H1 (cell line): Measurements from ENCODE around the gene SHC3. TPM values are rescaled to one million over a fixed set of nuclear protein-coding genes. Genes with fewer than 3 reads are reported as not detected.

ENCODE experiments used
- CTCF ChIA-PET: fragments of 300-600 bp; sonication (Branson Sonifier 250); formaldehyde crosslinking; loops from one replicate; lab custom pipeline; 2021; ENCODE audit not compliant: partially characterized antibody; lab: Charles Lee
- POLR2A ChIA-PET: fragments of 300-600 bp; sonication (Branson Sonifier 250); formaldehyde crosslinking; loops from one replicate; lab custom pipeline; 2021; ENCODE audit warnings: inconsistent platforms; ENCODE audit not compliant: partially characterized antibody; lab: Charles Lee
- DNase-seq, 2 experiments: peaks; one replicate each; pipeline versions ENCODE4 v3.0.0 to v3.0.0-alpha.2; 2010 to 2022; ENCODE audit warnings: low spot score in 2 of 2, low read depth in 1 of 2, mixed read lengths in 1 of 2
- FAIRE-seq: peaks from 2 replicates; lab custom pipeline; 2011; peaks lifted over from hg19 to GRCh38; lab: Jason Lieb, UNC
- H2AFZ ChIP-seq: 2 replicates; pipeline ENCODE4 v1.8.1; 2012; ENCODE audit warnings: low read length, inconsistent platforms
- H2AK5ac ChIP-seq: 2 replicates; pipeline ENCODE4 v1.6.1; 2013; ENCODE audit warnings: low read depth, low read length
- H2BK120ac ChIP-seq: replicated peaks from 2 replicates; pipeline ENCODE3; 2013; ENCODE audit warnings: low read depth, low read length, inconsistent platforms
- H2BK12ac ChIP-seq: 2 replicates; pipeline ENCODE4 v1.6.1; 2013; ENCODE audit warnings: low read depth, low read length
- H2BK15ac ChIP-seq: 2 replicates; pipeline ENCODE4 v1.6.1; 2013; ENCODE audit warnings: low read length
- H2BK20ac ChIP-seq: 2 replicates; pipeline ENCODE4 v1.6.1; 2013; ENCODE audit warnings: low read length
- H2BK5ac ChIP-seq: 2 replicates; pipeline ENCODE4 v1.6.1; 2013; ENCODE audit warnings: low read depth, low read length
- H3K14ac ChIP-seq: 2 replicates; pipeline ENCODE4 v1.6.1; 2013; ENCODE audit warnings: inconsistent platforms; ENCODE audit not compliant: insufficient read length
- H3K18ac ChIP-seq: 2 replicates; pipeline ENCODE4 v1.6.1; 2013; ENCODE audit warnings: low read length; ENCODE audit errors: extremely low read depth
- H3K23ac ChIP-seq: 2 replicates; pipeline ENCODE4 v1.6.1; 2013; ENCODE audit warnings: inconsistent platforms; ENCODE audit not compliant: insufficient read length
- H3K23me2 ChIP-seq: 2 replicates; pipeline ENCODE4 v1.6.1; 2013; ENCODE audit warnings: low read depth, low read length
- H3K27ac ChIP-seq: 2 replicates; pipeline ENCODE4 v1.6.1; 2011; ENCODE audit warnings: low read depth, low read length, inconsistent platforms
- H3K27me3 ChIP-seq, 4 experiments: replicated peaks in 1 of 4; 1 replicate in 1 of 4; 2 replicates in 3 of 4; pipeline versions ENCODE4 v1.6.1 to v1.8.1; 2011 to 2013; ENCODE audit warnings: low read length in 3 of 4, mild to moderate bottlenecking in 3 of 4, inconsistent platforms in 2 of 4, mixed read lengths in 2 of 4, moderate library complexity in 1 of 4; ENCODE audit not compliant: control insufficient read depth in 3 of 4, insufficient read depth in 3 of 4; ENCODE audit errors: extremely low read depth in 1 of 4
- H3K36me3 ChIP-seq, 4 experiments: 2 replicates each; pipeline versions ENCODE4 v1.6.1 to v1.8.1; 2011 to 2013; ENCODE audit warnings: mild to moderate bottlenecking in 4 of 4, low read length in 3 of 4, moderate library complexity in 2 of 4, control low read depth in 1 of 4, inconsistent platforms in 1 of 4; ENCODE audit not compliant: insufficient read depth in 4 of 4, control insufficient read depth in 2 of 4
- H3K4ac ChIP-seq: replicated peaks from 2 replicates; pipeline ENCODE3; 2013; ENCODE audit warnings: low read length, low read depth, mixed read lengths, inconsistent platforms; ENCODE audit not compliant: insufficient read length
- H3K4me1 ChIP-seq, 4 experiments: replicated peaks in 1 of 4; 1 replicate in 1 of 4; 2 replicates in 3 of 4; pipeline versions ENCODE4 v1.6.1 to v1.8.1; 2011 to 2013; ENCODE audit warnings: low read length in 3 of 4, inconsistent platforms in 2 of 4, mixed read lengths in 1 of 4; ENCODE audit not compliant: insufficient read depth in 4 of 4, control insufficient read depth in 3 of 4
- H3K4me2 ChIP-seq, 2 experiments: 2 replicates each; pipeline versions ENCODE4 v1.6.1 to v1.8.1; 2011 to 2013; ENCODE audit warnings: low read depth in 2 of 2, low read length in 2 of 2, control low read depth in 1 of 2, inconsistent platforms in 1 of 2, mild to moderate bottlenecking in 1 of 2; ENCODE audit not compliant: insufficient read depth in 1 of 2
- H3K4me3 ChIP-seq, 4 experiments: fragments of 200-600, 300-600 bp in 1 of 4; sonication (generic), shearing (Covaris generic), sonication (Bioruptor Twin) in 1 of 4; 2 replicates each; pipeline versions ENCODE4 v1.5.1 to v1.8.1; 2011 to 2016; ENCODE audit warnings: low read length in 4 of 4, low read depth in 3 of 4, control low read depth in 2 of 4, inconsistent platforms in 2 of 4, mild to moderate bottlenecking in 2 of 4, mixed read lengths in 1 of 4, moderate library complexity in 1 of 4; ENCODE audit not compliant: insufficient read depth in 2 of 4; ENCODE audit errors: extremely low read depth in 1 of 4
- H3K56ac ChIP-seq: replicated peaks from 2 replicates; pipeline ENCODE3; 2013; ENCODE audit warnings: low read depth, mild to moderate bottlenecking, mixed read lengths, low read length, inconsistent platforms; ENCODE audit not compliant: insufficient read length
- H3K79me1 ChIP-seq: 2 replicates; pipeline ENCODE4 v1.6.1; 2013; ENCODE audit warnings: low read depth, low read length, control low read depth
- H3K79me2 ChIP-seq, 2 experiments: 2 replicates each; pipeline versions ENCODE4 v1.6.1 to v1.8.1; 2012 to 2013; ENCODE audit warnings: low read length in 2 of 2, mild to moderate bottlenecking in 2 of 2, inconsistent platforms in 1 of 2; ENCODE audit not compliant: insufficient read depth in 2 of 2, control insufficient read depth in 1 of 2
- H3K9ac ChIP-seq, 4 experiments: replicated peaks in 1 of 4; 1 replicate in 1 of 4; 2 replicates in 3 of 4; pipeline versions ENCODE4 v1.6.1 to v1.8.1; 2011 to 2013; ENCODE audit warnings: low read depth in 3 of 4, low read length in 3 of 4, control low read depth in 2 of 4, mild to moderate bottlenecking in 2 of 4, moderate library complexity in 2 of 4, inconsistent platforms in 1 of 4; ENCODE audit errors: extremely low read depth in 1 of 4
- H3K9me3 ChIP-seq, 2 experiments: 2 replicates each; pipeline versions ENCODE4 v1.6.1 to v1.8.1; 2012 to 2013; ENCODE audit warnings: mild to moderate bottlenecking in 2 of 2, moderate library complexity in 2 of 2, control low read depth in 1 of 2, inconsistent platforms in 1 of 2, low read depth in 1 of 2, low read length in 1 of 2, mixed read lengths in 1 of 2; ENCODE audit not compliant: insufficient read depth in 2 of 2
- H4K20me1 ChIP-seq, 2 experiments: replicated peaks in 1 of 2; 2 replicates each; pipeline versions ENCODE3 to v1.8.1; 2011 to 2013; ENCODE audit warnings: inconsistent platforms in 2 of 2, low read length in 2 of 2, mild to moderate bottlenecking in 1 of 2; ENCODE audit not compliant: insufficient read depth in 2 of 2, control insufficient read depth in 1 of 2
- H4K5ac ChIP-seq: 2 replicates; pipeline ENCODE4 v1.6.1; 2013; ENCODE audit warnings: low read length, low read depth, mixed read lengths, inconsistent platforms; ENCODE audit not compliant: insufficient read length
- H4K8ac ChIP-seq: 2 replicates; pipeline ENCODE4 v1.8.0; 2013; ENCODE audit warnings: mild to moderate bottlenecking, moderate library complexity, low read length, inconsistent platforms; ENCODE audit not compliant: insufficient read depth; ENCODE audit errors: extremely low read depth
- H4K91ac ChIP-seq: replicated peaks from 2 replicates; pipeline ENCODE3; 2013; ENCODE audit warnings: low read length, mixed read lengths, inconsistent platforms; ENCODE audit not compliant: insufficient read length
- NANOG ChIP-seq: IDR thresholded peaks from 2 replicates; pipeline ENCODE4 v1.6.1; 2011; ENCODE audit warnings: low read length, low read depth, mild to moderate bottlenecking, inconsistent platforms; ENCODE audit not compliant: insufficient read depth, poor library complexity, severe bottlenecking
- POU5F1 ChIP-seq: IDR thresholded peaks from 2 replicates; pipeline ENCODE4 v1.6.1; 2011; ENCODE audit warnings: low read depth, mild to moderate bottlenecking, low read length, moderate library complexity
- SP4 ChIP-seq: IDR thresholded peaks from 2 replicates; pipeline ENCODE4 v1.6.1; 2012; ENCODE audit warnings: low read length, inconsistent platforms
- TCF12 ChIP-seq: IDR thresholded peaks from 2 replicates; pipeline ENCODE4 v1.6.1; 2011; ENCODE audit warnings: low read depth, mild to moderate bottlenecking, low read length
- WGBS, 2 experiments: shearing (Covaris generic) in 1 of 2; methylation state at CpG; one replicate each; pipeline versions ENCODE4 v1.1.6 to v1.1.7; 2013 to 2015; ENCODE audit warnings: low lambda C conversion rate in 2 of 2, mixed read lengths in 2 of 2, inconsistent platforms in 1 of 2, low coverage in 1 of 2, missing lambda C conversion rate in 1 of 2; ENCODE audit not compliant: insufficient replicate concordance in 2 of 2, insufficient coverage in 1 of 2, insufficient read length in 1 of 2; ENCODE audit errors: extremely low coverage in 1 of 2, missing lambda C conversion rate in 1 of 2; 5-methylcytosine and 5-hydroxymethylcytosine counted together
- polyA plus RNA-seq, 7 experiments: library from polyadenylated mRNA; depleted of rRNA in 3 of 7; stranded (reverse) in 5 of 7; unstranded in 2 of 7; fragments of >200 nt in 5 of 7; fragments of 200-250 nt in 2 of 7; gene quantifications; 1 replicate in 5 of 7; 2 replicates in 1 of 7; 4 replicates in 1 of 7; pipeline versions ENCODE4 v1.2.1 to v1.2.3, GENCODE V29; 2011 to 2013; ENCODE audit warnings: missing spikeins in 2 of 7, mixed read lengths in 2 of 7
- total RNA-seq: library from RNA; stranded (reverse); fragmentation: NEBNext Ultra II Directional; extraction: Animal tissue kit (Norgen Biotek cat#: 25700); gene quantifications from 2 replicates; pipeline ENCODE4 v1.2.1, GENCODE V29; 2021

SHC3 gene
- total and polyA plus RNA-seq, 2 of the 8 experiments (the other 6 are each of a cell fraction or from before 2014, with no cell fraction given) = 1.4 to 7.1 TPM

GRCh38 chr9:89154218-89154617, 24.4 kb downstream of the SHC3 start:
- no peak overlapping the region for H2BK20ac ChIP-seq
- no peak overlapping the region for H3K18ac ChIP-seq
- no peaks in the 10 kb centered on the region for H4K20me1 ChIP-seq
- no peak overlapping the region for H3K14ac ChIP-seq
- H4K91ac ChIP-seq = no peak overlapping the region
- H3K4me3 ChIP-seq = no peak overlapping the region
- H3K23ac ChIP-seq = no peak overlapping the region
- H3K9ac ChIP-seq = no peak overlapping the region
- WGBS, 2 experiments = 93% methylated on average over 4 of the region's 4 CpGs; no CpG with 5 or more reads in 1 of the 2 experiments
- H2AK5ac ChIP-seq = no peak overlapping the region
- H3K36me3 ChIP-seq = no peaks in the 10 kb centered on the region
- no peaks in the 10 kb centered on the region for H3K4me1 ChIP-seq
- H2BK15ac ChIP-seq = no peak overlapping the region
- DNase-seq (no peak), FAIRE-seq (no peak)
- H3K9me3 ChIP-seq = no peaks in the 10 kb centered on the region
- ChIA-PET POLR2A (interaction anchor here (1.0 kb wide), 1 partner anchor 156 kb away, joined by 4 read pairs; no protein-coding TSS in a partner anchor), CTCF (interaction anchor here (0.8 kb wide), 1 partner anchor 80 kb away, joined by 3 read pairs; no protein-coding TSS in a partner anchor)
- H3K27ac ChIP-seq = no peak overlapping the region
- no peak overlapping the region for H2BK5ac ChIP-seq
- no peak overlapping the region for H3K56ac ChIP-seq
- H3K4me2 ChIP-seq = no peak overlapping the region
- no peaks in the 10 kb centered on the region for H3K79me1 ChIP-seq
- no peak overlapping the region for H2AFZ ChIP-seq
- H3K79me2 ChIP-seq = no peaks in the 10 kb centered on the region
- no peak overlapping the region for H4K5ac ChIP-seq
- no peak overlapping the region for H4K8ac ChIP-seq
- no peaks in the 10 kb centered on the region for H3K27me3 ChIP-seq
- no peak overlapping the region for H3K4ac ChIP-seq
- no peak overlapping the region for H2BK12ac ChIP-seq
- no peaks in the 10 kb centered on the region for H3K23me2 ChIP-seq
- H2BK120ac ChIP-seq = no peak overlapping the region
- TF ChIP-seq NANOG (no peak), POU5F1 (no peak), SP4 (no peak), TCF12 (no peak)
